Left forelimb (tissue), 1 donor: Measurements from ENCODE around the gene RBM24.
"Not testable (repeated sequence)": the region's sequence is repeated elsewhere in the genome, so short reads cannot be mapped to it uniquely, and the experiment has no call there.

Source experiments
- DNase-seq: peaks from one replicate; pipeline ENCODE4 v3.0.0-alpha.2; 2018; ENCODE audit warnings: low spot score

RBM24 gene

DNA sequence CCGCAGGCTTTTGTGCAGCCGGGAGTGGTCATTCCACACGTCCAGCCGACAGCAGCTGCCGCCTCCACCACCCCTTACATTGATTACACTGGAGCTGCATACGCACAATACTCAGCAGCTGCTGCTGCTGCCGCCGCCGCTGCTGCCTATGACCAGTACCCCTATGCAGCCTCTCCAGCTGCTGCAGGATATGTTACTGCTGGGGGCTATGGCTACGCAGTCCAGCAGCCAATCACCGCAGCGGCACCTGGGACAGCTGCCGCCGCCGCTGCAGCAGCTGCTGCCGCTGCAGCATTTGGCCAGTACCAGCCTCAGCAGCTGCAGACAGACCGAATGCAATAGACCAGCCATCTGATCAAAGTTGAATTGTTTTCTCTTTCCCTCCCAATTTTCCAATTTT, 10.6 kb downstream of the RBM24 start:
- DNase-seq = peak; percentile 69

GRCh38 chr6:17292600-17293133, 11.5 kb downstream of the RBM24 start:
- DNase-seq = no peak

DNA sequence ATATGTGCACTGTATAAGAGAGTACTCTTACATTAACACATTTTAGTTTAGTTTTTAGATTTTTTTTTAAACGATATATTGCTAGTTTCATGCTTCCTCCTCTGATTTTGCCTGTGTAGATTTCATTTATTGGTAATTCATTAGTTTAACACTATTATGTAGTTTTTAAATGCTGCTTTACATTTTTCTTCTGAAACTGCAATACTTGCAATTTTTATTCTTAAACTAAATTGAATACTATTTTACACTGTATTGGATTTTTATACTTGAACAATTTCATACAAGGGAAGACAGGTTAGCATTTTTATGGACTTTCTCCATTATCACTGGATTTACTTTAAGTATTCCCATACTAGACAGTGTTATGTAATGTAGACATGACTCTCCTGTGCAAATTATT, 12.2 kb downstream of the RBM24 start:
- no peak for DNase-seq

DNA sequence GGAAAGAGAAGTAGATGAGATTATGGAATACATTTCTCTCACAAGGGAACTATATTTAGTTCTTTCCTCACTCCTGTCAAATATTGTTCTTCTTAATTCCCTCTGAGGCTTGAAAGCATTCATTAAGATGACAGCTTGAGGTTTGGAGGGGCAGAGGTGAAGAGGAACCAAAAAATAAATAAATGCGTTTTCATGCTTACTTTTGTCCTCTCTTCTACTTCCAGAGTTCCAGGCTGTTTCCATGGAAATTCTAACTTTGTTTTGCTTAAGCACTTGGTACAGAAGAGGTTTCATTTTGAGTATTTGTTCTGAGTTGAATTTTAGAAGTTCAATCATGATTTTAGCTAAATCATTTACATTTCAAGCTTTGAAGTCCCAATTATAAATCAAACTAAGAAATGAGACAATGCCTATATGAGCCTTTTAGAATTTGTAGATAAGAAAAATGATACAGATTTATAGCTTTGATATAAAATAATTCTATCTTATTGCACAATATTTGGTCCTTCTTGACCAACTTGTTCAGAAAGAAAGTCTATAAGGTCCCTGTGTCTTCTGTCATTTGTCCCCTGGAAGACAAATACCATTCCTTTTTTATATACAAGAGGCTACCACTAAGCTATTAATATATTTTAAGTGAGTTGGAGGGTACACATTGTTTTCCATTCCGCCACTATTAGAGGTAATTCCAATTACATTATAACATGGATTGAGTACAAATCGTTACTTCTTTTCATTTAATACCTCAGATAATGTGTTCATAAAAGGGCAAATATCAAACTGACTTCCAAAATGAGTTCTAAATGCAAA, 16.3 kb downstream of the RBM24 start:
- no peak for DNase-seq

DNA sequence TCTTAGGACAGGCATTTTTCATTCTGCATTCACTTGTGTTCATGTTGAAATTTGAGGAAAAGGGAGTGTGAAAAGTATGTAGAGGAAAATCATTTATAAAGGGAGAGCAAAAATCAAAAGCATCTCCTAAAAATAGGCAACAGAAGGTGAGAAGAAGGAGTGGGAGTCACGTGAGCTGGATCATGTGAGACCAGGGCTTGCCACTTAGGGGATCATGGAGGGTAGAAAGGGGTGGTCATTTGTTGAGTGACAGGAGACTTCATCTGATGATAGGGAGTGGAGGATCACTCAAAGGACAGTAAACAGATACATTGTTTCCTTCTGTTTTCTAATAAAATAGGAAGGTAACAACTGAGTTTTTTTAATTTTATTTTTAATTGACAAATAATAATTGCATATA, 17.1 kb downstream of the RBM24 start:
- no peak for DNase-seq

GRCh38 chr6:17299222-17299621, 18.1 kb downstream of the RBM24 start:
- no peak for DNase-seq

DNA sequence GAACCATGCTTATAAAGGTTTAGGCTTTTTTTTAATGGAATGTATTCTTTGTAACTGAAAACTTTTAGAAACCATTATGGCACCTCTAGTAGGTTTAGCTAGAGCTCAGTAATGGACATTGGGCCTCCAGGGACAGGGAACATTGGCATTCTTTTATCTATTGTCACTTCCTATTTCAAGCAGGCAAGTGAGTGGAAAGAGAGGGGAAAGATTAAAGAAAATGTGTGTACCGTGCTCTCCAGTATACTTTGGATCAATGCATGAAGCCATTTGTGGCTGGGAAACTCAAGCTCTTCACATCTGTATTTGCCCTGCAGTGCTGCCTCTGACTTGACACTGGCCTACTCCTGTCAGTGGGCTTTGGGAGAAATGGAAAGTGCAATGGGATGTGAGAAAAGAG, 18.6 kb downstream of the RBM24 start:
- no peak for DNase-seq

- DNase-seq = no peak
These were observed 19.5 kb downstream of the RBM24 start for GRCh38 chr6:17300637-17301036.

GRCh38 chr6:17303444-17303843, 22.3 kb downstream of the RBM24 start:
- DNase-seq = no peak

DNA sequence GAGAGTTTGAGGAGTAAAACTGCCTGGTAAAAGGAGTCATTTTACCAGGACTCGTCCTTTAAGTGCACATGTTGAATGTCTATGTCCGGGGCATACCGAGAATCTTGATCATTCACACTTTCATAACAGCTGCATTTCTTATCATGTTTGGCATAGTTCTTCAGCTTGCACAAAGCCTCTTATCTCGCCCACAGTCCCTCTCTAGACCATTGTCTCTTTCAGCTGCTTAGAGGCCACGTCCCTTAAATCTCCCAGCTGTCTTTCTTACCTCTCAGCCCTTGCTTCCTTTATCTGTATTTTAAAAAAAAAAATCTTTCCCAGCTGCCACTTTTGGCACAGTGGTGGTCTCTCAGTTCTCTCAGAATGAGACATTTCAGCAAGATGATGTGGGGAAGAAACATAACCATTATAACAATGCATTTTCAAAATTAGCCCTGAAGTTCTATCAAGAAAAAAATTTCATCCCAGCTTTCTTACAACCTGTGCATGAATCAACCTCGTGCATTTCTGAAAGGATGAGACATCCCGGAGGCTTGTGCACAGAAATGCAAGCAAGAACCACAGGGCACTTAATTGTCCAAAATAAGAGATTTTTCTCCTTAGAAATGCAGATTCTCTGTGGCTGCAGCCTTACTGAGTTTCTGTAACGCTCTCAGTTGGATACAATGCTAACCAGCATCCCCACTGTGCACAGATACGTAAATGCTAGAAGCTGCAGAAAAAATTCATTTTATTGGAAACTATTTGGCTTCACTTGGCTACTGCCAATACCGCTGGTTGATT, 24.2 kb downstream of the RBM24 start:
- DNase-seq = no peak

DNA sequence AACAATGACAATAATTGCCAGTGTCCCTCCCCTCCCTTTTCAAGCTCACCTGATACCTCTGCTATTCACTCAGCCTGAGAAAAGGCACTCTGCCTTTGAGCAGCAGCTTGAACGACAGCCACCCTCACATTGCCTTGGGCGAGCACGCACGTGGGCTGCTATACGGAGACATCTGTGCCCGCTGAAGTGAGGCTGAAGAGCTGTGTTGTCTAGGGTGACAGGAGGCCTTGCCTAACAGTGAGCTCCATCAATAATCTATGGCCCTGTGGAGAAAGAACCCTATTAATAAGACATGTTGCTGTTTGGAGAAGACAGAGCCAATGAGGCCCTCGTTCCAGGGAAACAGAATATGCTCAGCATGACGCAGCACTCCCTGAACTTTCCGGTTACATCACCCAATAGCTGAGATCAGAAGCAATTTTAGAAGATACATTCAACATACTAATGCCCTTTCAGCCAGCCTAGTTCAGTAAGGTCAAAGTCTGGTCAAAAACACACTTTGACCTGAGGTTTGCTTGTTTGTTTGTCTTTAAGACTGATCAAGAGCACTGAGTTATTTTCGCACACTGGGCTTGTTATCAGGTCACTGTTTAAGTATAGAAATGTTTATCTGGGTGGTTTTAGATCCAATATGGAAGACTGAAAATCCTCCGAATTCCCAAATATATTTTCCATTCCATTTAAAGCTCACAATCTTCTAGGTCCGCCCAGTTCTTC, 30.6 kb downstream of the RBM24 start:
- no peak for DNase-seq

GRCh38 chr6:17313238-17313637, 32.1 kb downstream of the RBM24 start:
- DNase-seq = not testable (repeated sequence)

DNA sequence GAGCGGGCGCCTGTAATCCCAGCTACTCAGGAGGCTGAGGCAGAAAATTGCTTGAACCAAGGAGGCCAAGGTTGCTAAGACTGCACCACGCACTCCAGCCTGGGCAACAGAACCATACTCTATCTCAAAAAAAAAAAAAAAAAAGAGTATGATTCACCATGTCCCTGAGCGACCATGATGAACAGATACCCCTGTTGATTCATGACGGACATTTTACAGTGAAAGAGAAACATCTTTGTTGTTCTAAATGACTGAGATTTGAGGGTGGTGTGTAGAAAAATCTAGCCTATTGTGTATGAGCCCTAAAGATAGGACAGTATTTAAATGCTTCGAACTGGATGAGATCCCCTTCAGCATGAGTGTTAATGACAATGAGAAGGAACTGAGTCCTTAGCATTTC, 32.8 kb downstream of the RBM24 start:
- no peak for DNase-seq

DNA sequence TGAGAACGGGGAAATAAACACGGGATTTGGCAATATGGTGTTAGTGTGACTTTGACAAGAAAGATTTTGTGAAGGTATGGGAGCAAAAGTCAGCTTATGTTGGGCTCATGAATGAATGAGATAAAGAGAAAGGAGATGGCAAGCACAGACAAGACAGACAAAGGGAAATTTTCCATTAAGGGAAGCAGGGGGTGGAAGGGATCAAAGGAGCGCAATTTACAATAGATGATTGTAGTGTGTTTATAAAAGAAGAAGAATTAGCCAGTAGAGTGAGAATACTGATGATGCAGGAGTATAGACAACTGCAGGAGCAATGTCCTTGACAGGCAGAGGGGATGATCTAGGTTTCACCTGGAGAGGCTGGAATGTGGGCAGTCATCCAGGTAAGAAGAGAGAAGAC, 34.1 kb downstream of the RBM24 start:
- no peak for DNase-seq

- DNase-seq = no peak
These were observed 37.4 kb downstream of the RBM24 start for GRCh38 chr6:17318435-17319165.

- DNase-seq = not testable (repeated sequence)
These were observed 39.1 kb downstream of the RBM24 start for GRCh38 chr6:17320266-17320665.

- no peak for DNase-seq
These were observed 50.1 kb downstream of the RBM24 start for GRCh38 chr6:17331238-17331637.

GRCh38 chr6:17334265-17334664, 53.1 kb downstream of the RBM24 start:
- DNase-seq = no peak

DNA sequence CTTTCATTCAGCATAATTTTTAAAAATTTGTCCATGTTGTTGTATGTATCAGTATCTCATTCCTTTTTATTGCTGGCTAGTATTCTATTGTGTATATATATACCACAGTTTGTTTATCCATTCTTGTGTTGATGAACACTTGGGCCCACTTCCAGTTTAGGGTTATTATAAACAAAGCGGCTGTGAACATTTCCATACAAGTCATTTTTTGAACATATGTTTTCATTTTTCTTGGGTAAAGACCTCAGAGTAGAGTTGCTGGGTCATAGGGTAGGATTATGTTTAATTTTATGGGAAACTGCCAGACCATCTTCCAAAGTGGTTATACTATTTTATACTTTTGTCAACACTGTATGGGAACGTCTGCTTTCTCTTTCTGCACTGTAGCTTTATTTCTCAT, 55.3 kb downstream of the RBM24 start:
- DNase-seq = no peak

GRCh38 chr6:17339308-17339670, 58.1 kb downstream of the RBM24 start:
- no peak for DNase-seq

DNA sequence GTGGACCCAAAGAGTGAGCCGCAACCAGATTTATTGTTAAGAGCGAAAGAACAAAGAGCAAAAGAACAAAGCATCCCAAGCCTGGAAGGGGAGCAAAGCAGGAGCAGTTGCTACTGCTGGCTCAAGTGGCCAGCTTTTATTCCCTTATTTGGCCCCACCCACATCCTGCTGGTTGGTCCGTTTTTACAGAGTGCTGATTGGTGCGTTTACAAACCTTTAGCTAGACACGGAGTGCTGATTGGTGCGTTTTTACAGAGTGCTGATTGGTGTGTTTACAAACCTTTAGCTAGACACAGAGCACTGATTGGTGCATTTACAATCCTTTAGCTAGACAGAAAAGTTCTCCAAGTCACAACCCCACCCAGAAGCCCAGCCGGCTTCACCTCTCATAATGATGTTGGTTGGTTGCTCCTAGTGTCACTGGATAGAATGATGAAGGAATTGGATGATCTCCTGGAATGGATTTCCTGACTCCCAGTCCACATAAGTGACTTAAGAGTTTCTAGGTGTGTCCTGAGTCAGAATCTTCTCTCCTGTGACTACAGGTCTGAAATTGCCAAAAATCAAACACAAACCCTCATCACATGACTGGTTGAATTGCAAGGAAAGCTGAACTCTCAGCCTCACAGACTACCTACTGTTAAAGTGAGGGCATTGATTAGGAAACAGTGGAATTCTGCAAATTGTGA, 60.1 kb downstream of the RBM24 start:
- no peak for DNase-seq
